D341Med (cell line): ENCODE data around the gene TXLNA.
"Not testable (repeated sequence)": the region's sequence is repeated elsewhere in the genome, so short reads cannot be mapped to it uniquely, and the experiment has no call there.

Source experiments
- DNase-seq: peaks from one replicate; pipeline ENCODE4 v3.0.0; 2012; ENCODE audit warnings: low spot score

Gene TXLNA

DNA sequence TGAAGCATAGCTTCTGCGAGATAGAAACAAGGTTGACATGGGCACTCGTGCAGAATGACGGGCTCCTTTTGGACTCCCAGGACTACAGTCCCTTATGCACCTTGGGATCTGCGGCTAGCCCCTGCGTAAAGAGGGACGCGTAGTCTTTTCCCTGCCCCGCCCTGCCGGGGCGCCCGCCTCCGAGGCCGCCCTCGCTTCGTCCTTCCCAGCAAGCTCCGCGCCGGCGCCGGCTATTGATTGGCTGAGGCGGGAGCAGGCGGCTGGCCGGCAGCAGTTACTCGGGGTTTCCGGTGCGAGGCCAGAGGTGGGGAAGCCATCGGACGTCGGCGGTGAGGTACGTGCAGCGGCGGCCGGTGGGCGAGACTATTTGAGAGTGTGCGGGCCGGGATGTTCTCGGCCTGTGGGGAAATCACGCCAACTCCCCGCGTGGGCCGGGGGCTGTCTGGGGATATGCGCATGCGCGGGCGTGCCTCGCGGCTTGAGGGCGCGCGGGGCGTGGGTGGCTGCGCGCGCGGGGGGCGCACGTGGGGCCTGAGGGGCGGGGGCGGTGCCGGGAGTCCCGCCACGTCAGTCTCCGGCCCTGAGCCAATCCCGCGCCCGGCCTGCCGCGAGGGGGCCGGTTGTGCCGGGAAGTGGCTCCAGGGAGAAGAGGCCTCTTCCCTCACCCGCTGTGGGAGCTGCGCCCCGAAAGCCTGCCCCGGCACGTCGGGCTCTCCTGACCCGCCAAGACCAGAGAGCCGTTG, at the start of gene TXLNA:
TSS of gene TXLNA (plus strand) at position 233 of the 743 bp plus-strand sequence. CDS start 671 bp downstream, outside the sequence.
- peak; percentile 97 for DNase-seq

DNA sequence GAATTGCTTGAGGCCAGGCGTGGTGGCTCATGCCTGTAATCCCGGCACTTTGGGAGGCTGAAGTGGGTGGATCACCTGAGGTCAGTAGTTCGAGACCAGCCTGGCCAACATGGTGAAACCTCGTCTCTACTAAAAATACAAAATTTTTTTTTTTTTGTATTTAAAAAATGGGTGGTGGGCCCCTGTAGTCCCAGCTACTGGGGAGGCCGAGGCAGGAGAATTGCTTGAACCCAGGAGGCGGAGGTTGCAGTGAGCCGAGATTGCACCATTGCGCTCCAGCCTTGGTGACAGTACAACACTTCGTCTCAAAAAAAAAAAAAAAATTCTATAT, 45.6 kb upstream of the TXLNA start:
- not testable (repeated sequence) for DNase-seq

DNA sequence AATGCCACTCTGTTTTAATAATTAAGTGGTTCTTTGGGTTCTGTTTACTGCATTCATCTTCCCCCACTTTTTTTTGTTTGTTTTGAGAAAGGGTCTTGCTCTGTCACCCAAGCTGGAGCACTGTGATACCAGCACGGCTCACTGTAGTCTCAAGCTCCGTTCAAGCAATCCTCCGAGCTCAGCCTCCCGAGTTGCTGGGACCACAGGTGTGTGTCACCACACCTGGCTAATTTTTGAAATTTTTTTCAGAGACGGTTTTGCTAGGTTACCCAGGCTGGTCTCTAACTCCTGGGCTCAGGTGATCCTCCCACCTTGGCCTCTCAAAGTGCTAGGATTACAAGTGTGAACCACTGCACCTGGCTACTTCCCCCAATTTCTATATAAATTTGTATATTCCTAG, 42.4 kb upstream of the TXLNA start:
- no peak for DNase-seq

DNA sequence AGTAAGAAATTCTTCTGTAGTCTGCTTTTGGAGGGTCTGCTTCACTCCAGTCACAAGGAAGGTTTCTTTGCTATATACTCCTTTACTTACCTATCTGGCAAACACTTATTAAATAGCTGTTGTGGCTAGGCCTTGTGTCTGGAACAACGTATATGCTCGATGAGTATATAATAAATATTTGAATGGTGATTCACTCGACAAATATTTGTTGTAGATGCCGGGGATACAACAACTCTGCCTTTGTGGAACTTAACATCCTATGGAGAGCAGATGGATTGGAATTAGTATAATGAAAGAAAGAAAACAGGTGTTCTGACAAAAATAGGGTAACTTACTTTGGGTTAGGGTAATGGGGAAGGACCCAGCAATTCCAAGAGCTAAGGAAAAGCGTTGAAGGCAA, 40.5 kb upstream of the TXLNA start:
- no peak for DNase-seq

DNA sequence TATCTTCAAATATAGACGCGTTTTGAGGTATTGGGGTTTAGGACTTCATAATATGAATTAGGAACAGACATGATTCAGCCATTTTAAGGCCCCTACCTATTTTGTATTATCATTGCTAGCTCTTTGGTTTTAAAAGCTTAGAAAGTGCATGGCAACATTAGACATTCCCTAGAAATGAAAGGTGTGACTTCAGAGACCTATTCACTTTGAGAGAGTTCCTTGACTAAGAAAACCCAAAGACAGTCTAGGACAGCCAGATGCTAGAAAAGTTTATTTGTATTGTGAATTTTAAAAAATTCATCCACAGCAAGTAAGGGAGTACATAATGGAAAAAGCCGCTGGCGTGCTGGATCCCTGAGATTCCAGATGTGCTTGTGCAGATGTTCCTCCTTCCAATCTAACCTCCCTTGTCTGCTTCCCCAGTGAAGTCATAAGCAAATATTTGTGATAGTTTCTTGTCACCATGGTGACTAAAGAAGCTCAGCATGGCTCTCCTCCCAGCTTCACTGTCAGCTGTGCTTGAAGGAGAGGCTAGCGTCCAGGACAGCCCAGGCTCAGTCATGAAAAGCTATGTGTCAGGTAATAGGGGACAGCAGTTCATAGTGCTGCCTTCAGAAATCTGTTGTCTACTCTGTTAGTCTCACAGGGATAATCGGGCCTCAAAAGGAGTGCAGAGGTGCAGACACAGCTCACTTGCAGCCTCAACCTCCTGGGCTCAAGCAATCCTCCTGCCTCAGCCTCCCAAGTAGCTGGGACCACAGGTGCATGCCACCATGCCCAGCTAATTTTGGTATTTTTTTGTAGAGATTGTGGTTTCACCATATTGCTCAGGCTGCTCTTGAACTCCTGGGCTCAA, 36.8 kb upstream of the TXLNA start:
- DNase-seq = peak; percentile 37

DNA sequence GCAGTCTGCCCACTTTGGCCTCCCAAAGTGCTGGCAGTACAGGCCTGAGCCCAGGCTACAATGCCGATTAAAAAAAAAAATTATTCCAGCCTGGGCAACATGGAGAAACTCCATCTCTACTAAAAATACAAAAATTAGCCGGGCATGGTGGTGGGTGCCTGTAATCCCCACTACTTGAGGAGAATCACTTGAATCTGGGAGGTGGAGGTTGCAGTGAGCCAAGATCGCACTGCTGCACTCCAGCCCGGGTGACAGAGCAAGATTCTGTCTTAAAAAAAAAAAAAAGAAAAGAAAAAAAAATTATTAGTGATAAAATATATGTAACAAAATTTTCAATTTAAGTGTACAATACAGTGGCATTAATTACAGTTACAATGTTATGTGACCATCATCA, 36.2 kb upstream of the TXLNA start:
- DNase-seq = not testable (repeated sequence)

DNA sequence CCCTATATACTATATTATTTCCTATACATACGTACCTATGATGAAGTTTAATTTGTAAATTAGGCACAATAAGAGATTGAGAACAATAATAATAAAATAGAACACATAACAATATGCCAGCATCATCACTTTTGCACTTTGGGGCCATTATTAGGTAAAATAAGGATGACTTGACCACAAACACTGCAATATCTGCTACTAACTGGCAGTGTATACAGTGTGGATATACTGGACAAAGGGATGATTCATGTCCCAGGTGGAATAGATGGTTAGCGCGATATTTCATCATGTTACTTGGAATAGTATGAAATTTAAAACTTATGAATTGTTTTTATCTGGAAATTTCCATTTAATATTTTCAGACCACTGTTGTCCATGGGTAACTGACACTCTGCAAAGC, 35.4 kb upstream of the TXLNA start:
- DNase-seq = no peak

DNA sequence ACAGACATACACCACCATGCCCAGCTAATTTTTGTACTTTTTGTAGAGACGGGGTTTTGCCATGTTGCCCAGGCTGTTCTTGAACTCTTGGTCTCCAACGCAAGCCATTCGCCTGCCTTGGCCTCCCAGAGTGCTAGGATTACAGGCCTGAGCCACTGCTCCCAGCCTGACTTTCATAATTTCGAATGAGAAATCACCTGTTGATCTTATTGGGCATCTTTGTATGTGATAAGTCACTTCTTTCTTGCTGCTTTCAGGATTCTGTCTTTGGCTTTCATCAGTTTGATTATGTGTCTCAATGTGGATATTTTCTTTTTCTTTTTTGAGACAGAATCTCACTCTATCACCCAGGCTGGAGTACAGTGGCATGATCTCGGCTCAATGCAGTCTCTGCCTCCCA, 31.7 kb upstream of the TXLNA start:
- DNase-seq = not testable (repeated sequence)

DNA sequence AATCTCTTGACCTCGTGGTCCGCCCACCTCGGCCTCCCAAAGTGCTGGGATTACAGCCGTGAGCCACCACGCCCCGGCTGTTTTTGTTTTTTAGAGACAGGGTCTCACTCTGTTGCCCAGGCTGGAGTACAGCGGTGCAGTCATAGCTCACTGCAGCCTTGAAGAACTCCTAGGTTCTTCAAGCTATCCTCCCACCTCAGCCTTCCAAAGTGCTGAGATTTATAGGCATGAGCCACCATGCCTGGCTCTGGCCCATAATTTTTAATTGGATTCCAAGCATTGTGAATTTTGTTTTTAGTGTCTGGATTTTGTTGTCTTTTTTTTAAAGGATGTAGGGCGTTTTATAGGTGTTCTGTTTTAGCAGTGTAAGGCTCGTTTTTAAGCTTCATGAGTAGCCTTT, 28.6 kb upstream of the TXLNA start:
- DNase-seq = no peak

DNA sequence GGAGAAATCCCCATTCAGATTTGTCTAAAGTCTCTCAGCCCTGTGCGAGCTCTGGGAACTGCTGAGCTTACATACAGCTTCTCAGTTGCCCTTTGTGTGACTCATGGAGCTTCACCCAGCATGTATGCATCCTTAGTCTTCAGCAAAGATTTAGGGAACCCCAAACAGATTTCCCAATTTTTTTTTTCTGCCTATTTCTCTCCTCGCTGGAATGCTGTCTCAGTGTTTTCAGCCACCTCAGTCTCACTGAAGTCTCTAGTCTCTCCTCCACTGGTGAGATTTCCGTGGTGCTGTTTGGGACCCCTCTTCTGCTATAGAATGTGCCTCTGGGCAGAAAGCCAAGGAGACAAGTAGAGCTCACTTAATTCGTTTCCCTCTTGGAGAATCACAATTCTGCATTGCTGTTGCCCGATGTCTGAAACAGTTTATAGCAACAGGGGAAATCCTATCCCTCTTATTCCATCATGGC, 28.1 kb upstream of the TXLNA start:
- DNase-seq = peak; percentile 36

DNA sequence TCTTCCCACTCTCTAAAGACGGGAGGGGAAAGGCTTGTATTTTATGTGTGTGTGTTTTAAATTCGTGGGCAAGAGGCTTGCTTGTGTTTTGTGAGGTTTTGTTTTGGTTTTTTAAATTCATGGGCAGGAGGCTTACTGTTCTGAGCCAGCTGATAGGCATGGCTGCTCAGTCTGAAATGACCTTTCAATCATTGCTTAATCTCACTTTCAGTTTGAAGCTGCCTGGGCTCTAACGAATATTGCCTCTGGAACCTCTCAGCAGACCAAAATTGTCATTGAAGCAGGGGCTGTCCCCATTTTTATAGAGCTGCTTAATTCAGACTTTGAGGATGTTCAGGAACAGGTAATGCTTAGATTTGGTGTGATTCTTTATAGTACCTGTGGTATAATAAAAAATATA, 20.3 kb upstream of the TXLNA start:
- no peak for DNase-seq

DNA sequence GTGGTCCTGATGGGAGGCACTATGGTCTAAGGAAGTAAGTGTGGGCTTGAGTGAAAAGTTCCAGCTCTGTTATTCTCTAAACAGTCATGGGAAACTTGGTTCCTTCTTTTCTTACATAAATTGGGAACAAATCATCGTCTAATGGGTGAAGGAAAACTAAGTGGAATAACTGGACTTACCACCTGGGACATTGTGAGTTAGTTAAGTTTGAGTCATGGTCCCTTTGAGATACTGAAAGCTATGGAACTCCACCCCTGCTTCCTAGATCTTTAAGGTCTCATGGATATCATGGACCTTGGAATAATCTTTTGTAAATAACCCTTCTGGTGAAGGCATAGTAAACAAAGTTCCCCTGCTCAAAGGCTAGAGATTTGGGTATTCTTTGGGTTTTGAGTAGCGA, 16.1 kb upstream of the TXLNA start:
- DNase-seq = no peak

DNA sequence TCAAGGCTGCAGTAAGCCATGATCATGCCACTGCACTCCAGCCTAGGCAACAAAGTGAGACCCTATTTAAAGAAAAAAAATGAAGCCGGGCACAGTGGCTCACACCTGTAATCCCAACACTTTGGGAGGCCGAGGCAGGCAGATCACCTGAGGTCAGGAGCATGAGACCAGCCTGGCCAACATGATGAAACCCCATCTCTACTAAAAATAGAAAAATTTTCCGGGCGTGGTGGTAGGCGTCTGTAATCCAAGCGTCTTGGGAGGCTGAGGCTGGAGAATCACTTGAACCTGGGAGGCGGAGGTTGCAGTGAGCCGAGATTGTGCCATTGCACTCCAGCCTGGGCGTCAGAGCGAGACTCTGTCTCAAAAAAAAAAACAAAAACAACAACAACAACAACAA, 13.8 kb upstream of the TXLNA start:
- DNase-seq = not testable (repeated sequence)

DNA sequence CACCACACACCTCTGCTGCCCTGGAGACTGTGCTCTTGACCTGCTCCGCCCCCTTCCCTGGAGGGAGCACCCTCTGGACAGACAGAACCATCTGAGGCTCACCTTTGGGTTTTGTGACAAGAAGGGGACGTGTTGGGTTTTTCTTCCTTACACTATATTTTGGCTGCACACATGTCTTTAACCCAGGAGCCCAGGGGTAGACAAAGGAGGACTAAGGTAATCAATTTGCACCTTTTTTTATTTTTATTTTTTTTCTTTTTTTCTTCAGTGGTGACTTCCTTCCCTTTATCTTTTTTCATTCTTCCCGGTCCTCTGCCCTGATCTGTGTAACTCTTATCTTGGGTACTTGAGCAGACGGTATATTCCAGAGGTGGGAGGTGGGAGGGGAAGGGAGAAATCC, 8.5 kb upstream of the TXLNA start:
- no peak for DNase-seq

DNA sequence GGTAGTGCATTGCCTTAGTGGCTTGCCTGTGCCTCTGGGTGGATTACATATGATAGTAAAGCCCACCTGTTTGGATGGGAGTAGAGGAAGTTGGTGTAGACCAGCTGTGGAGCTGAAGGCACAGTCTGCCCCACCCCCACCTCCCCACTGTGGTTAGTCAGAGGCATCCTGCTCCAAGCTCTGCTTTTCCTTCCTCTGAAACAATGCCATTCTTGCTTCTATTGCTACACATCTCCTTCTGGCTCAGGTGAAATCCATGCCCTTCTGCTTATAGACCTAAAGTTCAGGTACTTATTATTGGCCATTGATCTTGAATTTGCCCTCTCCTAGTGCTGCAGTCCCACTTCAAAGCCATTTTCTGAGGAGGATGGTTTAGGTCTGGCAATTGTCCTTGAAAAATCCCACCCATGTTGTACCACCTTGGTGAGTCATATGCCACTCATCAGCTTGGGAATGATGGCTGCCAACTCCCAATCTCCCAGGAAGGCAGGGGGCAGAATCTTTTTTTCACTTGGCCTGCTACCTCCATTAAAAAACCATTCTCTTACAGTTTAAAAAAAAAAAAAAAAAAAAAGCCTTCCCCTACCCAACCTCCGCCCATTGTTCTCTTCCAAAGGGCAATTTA, 6.7 kb upstream of the TXLNA start:
- DNase-seq = no peak

DNA sequence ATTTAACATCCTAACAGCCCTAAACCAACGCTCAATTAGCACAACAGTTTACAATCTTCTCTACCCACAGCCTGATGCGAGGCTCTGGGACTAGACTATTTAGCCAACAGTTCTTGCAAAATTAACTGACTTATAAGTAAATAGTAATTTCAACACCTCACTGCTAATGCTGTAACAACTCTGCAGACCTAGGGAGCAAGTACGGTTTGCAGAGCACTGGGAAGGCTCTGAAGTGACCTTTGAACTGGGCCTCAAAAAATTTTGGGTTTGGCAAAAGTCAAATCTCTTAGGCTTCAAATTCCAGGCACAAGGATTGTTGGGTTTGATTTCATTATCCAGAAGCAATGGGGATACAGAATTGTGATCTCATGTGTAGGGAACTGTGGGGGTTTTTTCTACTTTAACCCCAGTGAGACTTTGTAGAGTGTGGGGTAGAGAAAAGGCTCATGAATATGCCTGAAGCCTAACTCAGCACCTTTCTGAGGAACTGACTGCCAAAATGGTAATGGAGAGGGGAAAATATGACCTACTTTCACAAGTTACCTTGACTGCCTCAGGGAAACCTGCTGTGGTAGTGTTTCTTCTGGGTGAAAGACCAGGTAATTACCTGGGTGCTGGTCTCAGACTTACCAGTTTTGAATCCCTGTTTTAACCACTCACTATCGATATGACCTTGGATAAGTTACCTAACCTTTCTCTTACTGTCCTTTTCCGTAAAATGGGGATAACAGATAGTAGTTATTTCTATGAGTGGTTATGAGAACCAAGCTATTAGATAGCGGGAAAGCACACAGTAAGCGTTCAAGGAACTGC, 889 bp upstream of the TXLNA start:
- no peak for DNase-seq

DNA sequence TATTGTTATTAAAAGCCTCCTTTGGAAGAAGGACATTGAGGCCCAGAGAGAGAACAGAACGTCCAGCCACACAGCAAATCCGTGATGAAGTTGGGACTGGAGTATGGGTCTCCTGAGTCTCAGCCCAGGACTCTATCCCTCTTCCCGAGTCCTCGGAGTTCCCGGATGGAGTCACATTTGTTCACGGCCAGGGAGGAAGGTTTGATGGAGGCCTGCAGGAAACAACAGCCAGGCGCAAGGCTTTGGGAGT, 357 bp upstream of the TXLNA start:
- no peak for DNase-seq

DNA sequence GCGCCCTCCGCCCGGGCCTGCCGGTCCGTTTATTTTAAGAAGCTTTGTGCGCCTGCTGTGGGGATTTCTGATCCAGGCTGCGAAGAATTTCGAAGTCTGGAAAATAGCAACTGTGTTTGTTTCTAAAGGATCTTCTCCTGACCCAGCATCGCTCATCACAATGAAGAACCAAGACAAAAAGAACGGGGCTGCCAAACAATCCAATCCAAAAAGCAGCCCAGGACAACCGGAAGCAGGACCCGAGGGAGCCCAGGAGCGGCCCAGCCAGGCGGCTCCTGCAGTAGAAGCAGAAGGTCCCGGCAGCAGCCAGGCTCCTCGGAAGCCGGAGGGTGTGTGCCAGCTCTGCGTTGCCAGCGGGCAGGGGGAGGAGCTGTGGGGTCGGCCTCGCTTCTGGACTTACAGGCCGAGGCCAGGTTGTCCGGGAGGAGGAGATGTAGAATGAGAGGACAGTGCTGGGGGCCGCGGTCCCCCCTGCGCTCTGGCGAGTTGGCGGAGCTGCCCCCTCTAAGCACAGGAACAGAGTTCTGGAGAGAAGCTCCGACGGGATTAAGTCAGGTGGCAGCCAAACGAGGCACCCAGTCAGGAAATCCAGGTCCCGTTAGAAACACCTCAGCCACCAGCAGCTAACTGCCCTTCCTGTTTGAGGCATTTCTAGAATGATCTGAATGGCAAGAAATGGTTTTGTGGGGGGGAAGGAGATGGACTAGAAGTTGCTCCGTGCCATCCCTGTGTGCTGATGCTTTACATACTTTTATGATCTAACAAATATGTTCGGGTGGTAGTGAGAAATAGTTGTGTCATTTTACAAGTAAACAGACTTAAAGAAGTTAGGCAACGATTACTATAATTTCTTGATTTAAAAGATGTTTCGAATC, 948 bp downstream of the TXLNA start:
- peak; percentile 78 for DNase-seq

DNA sequence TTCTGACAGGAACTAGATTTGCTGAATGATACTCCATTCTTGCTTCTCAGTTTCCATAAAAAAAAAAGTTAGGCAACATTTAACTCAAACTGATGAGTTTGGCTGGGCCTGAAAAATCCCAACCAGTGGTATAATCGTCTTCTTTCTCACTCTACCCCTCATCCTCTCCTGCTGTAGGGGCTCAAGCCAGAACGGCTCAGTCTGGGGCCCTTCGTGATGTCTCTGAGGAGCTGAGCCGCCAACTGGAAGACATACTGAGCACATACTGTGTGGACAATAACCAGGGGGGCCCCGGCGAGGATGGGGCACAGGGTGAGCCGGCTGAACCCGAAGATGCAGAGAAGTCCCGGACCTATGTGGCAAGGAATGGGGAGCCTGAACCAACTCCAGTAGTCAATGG, 1.6 kb downstream of the TXLNA start:
- no peak for DNase-seq

DNA sequence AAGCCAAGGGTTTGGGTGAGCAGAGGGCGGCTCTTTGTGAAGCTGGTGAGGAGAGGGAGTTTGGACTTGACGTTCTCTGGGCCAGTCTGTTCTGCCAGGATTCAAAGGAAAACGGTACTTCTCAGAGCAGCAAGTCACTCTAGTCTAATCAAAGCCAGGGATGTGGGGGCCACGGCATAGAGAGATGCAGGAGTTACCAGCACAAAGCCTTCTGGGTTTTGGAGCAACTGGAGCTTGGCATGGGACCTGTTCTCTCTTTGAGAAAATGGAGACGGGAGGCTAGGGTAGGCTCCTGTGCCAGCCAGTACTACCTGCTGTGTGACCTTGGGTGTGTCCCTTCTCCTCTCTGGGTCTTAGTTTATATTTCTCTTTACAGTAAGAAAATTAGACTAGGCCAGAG, 2.1 kb downstream of the TXLNA start:
- DNase-seq = no peak

DNA sequence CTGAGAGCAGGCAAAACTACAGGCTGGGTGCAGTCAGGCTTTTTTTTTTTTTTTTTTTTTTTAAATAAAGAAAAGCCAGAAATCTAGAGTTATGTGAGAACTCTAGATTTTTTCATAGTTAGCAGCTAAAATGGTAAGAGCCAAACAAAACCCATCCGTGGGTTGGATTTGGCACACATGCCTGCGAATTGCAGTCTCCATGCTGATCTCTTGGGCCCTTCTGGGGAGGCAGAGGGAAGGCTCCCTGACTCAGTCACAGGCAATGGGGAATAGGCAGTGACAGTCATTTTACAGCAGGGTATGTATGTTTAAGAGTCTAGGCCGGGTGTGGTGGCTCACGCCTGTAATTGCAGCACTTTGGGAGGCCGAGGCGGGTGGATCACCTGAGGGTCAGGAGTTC, 2.6 kb downstream of the TXLNA start:
- DNase-seq = no peak

DNA sequence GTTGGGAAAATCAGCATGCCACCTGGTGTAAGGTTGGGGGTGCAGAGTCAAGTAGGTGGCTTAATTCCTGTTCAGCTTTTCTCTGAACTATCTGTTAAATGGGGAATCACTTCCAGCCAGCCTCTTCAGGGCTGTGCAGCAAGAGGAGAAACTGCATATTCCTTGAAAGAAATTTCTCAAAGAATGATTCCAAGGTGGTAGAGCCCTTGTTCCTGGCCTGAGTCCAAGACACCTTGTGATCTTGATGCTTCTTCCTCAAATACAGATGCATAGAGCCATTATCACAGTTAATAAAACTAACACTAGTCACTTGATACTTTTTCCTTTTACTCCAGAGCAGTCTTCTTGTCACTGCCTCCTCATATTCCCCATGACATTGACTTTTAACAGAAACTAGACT, 5.2 kb downstream of the TXLNA start:
- no peak for DNase-seq
